Measurements from ENCODE around the gene KIAA0753. TPM values are rescaled to one million over a fixed set of nuclear protein-coding genes. Genes with fewer than 3 reads are reported as not detected.

The KIAA0753 gene
- total RNA-seq, 4 donors from 2014 or later, result 10.6 to 17.5 (median 11.1) TPM

DNA sequence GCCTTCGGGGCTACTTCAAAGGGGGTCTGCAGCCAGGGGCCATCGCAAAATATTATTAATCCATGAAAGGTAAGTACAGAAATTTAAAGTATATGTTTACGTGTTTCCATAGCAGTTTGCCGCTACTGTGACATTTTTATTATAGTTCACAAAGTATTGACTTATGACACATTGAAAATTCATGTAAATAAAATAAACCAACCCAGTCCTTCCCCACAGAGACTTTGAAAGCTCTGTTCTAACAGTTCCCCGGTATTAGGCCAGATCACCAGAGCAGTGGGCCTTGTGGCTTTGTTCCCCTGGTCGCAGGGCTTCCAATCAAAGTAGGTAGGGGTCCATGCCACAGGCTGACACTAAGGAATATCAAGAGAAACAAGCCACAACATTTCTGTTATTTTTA is 13.9 kb downstream of the KIAA0753 start:
- TF ChIP-seq, protein P1, sequence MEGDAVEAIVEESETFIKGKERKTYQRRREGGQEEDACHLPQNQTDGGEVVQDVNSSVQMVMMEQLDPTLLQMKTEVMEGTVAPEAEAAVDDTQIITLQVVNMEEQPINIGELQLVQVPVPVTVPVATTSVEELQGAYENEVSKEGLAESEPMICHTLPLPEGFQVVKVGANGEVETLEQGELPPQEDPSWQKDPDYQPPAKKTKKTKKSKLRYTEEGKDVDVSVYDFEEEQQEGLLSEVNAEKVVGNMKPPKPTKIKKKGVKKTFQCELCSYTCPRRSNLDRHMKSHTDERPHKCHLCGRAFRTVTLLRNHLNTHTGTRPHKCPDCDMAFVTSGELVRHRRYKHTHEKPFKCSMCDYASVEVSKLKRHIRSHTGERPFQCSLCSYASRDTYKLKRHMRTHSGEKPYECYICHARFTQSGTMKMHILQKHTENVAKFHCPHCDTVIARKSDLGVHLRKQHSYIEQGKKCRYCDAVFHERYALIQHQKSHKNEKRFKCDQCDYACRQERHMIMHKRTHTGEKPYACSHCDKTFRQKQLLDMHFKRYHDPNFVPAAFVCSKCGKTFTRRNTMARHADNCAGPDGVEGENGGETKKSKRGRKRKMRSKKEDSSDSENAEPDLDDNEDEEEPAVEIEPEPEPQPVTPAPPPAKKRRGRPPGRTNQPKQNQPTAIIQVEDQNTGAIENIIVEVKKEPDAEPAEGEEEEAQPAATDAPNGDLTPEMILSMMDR (IDR thresholded peaks at IDR 0.05; ENCODE audit: low read depth), result no peak

DNA sequence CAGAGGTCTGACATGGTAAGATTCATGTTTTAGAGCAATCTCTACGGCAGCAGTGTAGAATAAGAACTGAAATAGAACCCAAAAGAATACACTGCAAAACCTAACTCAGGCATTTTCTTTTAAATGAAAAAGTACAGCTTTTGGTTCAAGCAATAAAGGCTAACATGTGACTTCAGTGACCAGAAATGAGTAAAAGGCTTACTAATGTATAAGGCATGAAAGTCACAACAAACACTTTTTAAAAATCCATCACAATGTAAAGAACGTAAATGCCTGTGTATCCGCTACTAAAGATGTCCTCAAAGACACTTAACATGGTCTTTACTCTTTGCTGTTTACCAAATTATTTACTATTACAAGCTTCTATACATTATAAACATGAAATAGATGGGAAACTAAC is 16.6 kb downstream of the KIAA0753 start:
- TF ChIP-seq, protein P1 (IDR thresholded peaks at IDR 0.05; ENCODE audit: low read depth), result no peak

- TF ChIP-seq, protein P1 (IDR thresholded peaks at IDR 0.05; ENCODE audit: low read depth), result no peak
Measured at GRCh38 chr17:6611231-6611630, 29.3 kb downstream of the KIAA0753 start.

DNA sequence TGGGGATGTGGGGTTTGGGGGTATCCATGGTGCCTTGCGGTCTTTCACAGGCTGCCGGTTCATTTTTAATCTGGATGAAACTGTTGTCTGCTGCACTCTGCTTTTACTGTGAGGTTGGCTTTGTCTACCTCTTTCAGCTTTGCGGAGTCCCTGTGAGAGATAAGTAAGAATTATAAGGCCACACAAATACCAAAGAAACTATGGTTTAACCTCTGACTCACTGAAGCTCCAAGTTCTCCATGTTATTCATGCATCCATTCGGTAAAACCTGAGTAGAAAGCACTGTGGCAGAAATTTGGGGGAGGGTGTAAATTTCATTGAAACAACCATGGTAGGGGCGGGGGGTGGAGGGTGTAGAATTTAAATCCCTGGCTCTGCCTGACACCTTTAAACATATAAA is 30.5 kb downstream of the KIAA0753 start:
- TF ChIP-seq, protein P1 (IDR thresholded peaks at IDR 0.05; ENCODE audit: low read depth), result no peak

- TF ChIP-seq, protein P1 (IDR thresholded peaks at IDR 0.05; ENCODE audit: low read depth), result no peak
Measured at GRCh38 chr17:6608321-6608720, 32.2 kb downstream of the KIAA0753 start.

DNA sequence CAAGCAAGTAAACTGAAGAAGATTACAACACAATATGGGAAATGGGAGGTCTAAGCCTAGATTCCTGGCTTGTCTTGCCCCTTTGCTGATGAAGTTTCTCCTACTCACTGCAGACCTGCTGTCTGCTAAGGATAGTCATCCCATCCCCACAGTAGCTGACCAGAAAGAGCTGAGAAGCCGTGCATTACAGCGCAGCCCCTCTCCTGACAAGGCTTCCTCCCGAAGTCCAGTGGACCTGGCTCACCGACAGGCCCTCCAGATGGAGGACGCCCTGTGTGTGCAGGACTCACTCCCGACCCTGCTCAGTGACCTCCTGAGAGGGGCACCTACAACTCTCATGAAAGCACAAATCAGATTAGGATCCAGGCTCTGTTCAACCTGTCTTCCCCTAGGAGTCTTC is 35.4 kb downstream of the KIAA0753 start:
- TF ChIP-seq, protein P1 (IDR thresholded peaks at IDR 0.05; ENCODE audit: low read depth), result no peak

DNA sequence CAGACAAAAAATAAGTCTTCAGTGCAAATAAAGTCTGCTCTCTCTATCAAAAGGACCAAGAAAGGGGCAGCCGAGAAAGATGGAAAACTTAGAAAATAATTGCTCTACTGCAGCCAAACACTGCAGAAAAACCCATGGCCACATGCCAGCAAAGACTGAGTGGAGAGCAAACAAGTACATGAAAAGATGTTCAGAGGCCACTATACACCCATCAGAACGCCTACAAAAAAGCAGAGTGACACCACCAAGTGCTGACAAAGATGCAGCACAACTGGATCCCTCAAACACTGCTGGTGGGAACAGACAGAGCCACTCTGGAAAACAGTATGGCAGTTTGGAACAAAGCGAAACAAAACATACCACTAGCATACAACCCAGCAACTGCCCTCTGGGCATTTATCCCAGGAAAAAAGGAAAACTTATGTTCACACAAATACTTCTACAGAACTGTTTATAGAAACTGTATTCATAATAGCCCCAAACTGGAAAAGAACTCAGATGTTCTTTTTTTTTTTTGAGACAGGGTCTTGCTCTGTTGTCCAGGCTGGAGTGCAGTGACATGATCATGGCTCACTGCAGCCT is 36.7 kb downstream of the KIAA0753 start:
- TF ChIP-seq, protein P1 (IDR thresholded peaks at IDR 0.05; ENCODE audit: low read depth), result no peak

All from subcutaneous adipose tissue (tissue), 4 donors.